ENCODE measurements around the gene CCDC34. TPM values are rescaled to one million over a fixed set of nuclear protein-coding genes. Genes with fewer than 3 reads are reported as not detected.

CCDC34 gene
- polyA plus RNA-seq, 1 experiment, result 1.8 TPM

GRCh38 chr11:27383645-27384044 lies 20.6 kb upstream of the CCDC34 start:
- H3K4me3 ChIP-seq (ENCODE audit: low read depth, low read length), result no peak overlapping the region
- DNase-seq (ENCODE audit: low read depth), result no peak
- POLR2A ChIA-PET, result no interaction called here
- CTCF ChIA-PET, result interaction anchor here (1.2 kb wide), 1 partner anchor 19 kb away, joined by 3 read pairs; no protein-coding TSS in a partner anchor
- no peak for TF ChIP-seq CTCF (IDR thresholded peaks at IDR 0.05; ENCODE audit: insufficient read depth, low read depth, low read length)
- H3K36me3 ChIP-seq (ENCODE audit: control insufficient read depth, insufficient read depth, low read length), result no peaks in the 10 kb centered on the region; the same call in 1 of the 2 replicates
- no peaks in the 10 kb centered on the region for H3K27me3 ChIP-seq (ENCODE audit: control insufficient read depth, insufficient read depth, low read length)

GRCh38 chr11:27381238-27381666 lies 18.2 kb upstream of the CCDC34 start:
- ChIA-PET POLR2A (no interaction called here), CTCF (no interaction called here)
- no peaks in the 10 kb centered on the region; the same call in 1 of the 2 replicates for H3K36me3 ChIP-seq (ENCODE audit: control insufficient read depth, insufficient read depth, low read length)
- H3K27me3 ChIP-seq (ENCODE audit: control insufficient read depth, insufficient read depth, low read length), result no peaks in the 10 kb centered on the region
- no peak overlapping the region for H3K4me3 ChIP-seq (ENCODE audit: low read depth, low read length)
- no peak for DNase-seq (ENCODE audit: low read depth)
- TF ChIP-seq CTCF (IDR thresholded peaks at IDR 0.05; ENCODE audit: insufficient read depth, low read depth, low read length), result no peak

DNA sequence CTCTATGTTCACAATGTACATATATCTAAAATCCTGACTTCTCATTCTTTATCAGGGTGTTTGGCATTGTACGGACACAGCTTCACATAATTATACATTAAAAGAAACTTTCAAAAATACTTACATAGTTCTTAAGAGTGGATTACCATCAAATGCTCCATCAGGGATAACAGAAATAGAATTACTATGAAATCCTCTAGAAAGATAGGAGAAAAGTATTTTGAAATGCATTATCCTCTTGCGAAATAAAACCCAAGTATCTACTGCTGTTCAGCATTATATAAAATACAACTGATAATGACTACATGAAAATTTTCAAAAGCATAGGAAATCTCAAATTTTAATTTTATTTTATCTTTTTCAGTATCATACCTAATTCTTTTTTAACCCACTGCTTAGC lies 17.8 kb upstream of the CCDC34 start:
- no peak overlapping the region for H3K4me3 ChIP-seq (ENCODE audit: low read depth, low read length)
- no peaks in the 10 kb centered on the region; the same call in 1 of the 2 replicates for H3K36me3 ChIP-seq (ENCODE audit: control insufficient read depth, insufficient read depth, low read length)
- no peaks in the 10 kb centered on the region for H3K27me3 ChIP-seq (ENCODE audit: control insufficient read depth, insufficient read depth, low read length)
- no peak for DNase-seq (ENCODE audit: low read depth)
- ChIA-PET CTCF (no interaction called here), POLR2A (no interaction called here)
- no peak for TF ChIP-seq CTCF (IDR thresholded peaks at IDR 0.05; ENCODE audit: insufficient read depth, low read depth, low read length)

DNA sequence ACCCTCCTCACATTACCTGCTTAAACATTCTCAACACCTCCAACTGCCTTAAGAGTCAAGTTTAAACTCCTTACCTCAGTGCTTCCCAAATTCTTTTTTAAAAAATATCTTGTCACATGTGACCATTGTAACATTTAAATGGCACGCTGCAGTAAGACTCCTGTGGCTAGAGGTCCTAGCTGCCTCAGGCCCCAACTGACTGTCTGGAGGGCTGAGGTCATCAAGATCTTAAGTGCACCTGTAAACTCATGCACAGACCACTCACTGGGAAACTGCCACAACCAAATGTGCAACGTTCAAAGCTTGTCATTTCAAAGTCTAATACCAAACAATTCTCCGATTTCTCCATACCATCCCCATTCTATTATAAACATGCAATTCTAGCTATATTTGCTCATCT lies 16.4 kb upstream of the CCDC34 start:
- Histone ChIP-seq H3K27me3 (ENCODE audit: control insufficient read depth, insufficient read depth, low read length) (no peaks in the 10 kb centered on the region), H3K36me3 (ENCODE audit: control insufficient read depth, insufficient read depth, low read length) (no peaks in the 10 kb centered on the region; the same call in 1 of the 2 replicates), H3K4me3 (ENCODE audit: low read depth, low read length) (no peak overlapping the region)
- ChIA-PET CTCF (no interaction called here), POLR2A (no interaction called here)
- no peak for TF ChIP-seq CTCF (IDR thresholded peaks at IDR 0.05; ENCODE audit: insufficient read depth, low read depth, low read length)
- no peak for DNase-seq (ENCODE audit: low read depth)

- H3K4me3 ChIP-seq (ENCODE audit: low read depth, low read length), result no peak overlapping the region
- no peak for DNase-seq (ENCODE audit: low read depth)
- H3K27me3 ChIP-seq (ENCODE audit: control insufficient read depth, insufficient read depth, low read length), result no peaks in the 10 kb centered on the region
- ChIA-PET POLR2A (interaction anchor here (0.7 kb wide), 1 partner anchor 18 kb away, joined by 6 read pairs; no protein-coding TSS in a partner anchor), CTCF (interaction anchor here (0.6 kb wide), 1 partner anchor 95 kb away, joined by 6 read pairs; no protein-coding TSS in a partner anchor)
- TF ChIP-seq CTCF (IDR thresholded peaks at IDR 0.05; ENCODE audit: insufficient read depth, low read depth, low read length), result no peak
- peaks cover 1% of the 10 kb centered on the region for H3K36me3 ChIP-seq (ENCODE audit: control insufficient read depth, insufficient read depth, low read length)
Observed at GRCh38 chr11:27375370-27375769, 12.4 kb upstream of the CCDC34 start.
